Measurements from ENCODE around the gene PTX3.

PTX3 gene

GRCh38 chr3:157423337-157423736, 13.3 kb upstream of the PTX3 start:
- no peaks in the 10 kb centered on the region for H4K20me1 ChIP-seq (ENCODE audit: insufficient read depth)
- H3K36me3 ChIP-seq (ENCODE audit: insufficient read depth): no peaks in the 10 kb centered on the region
- TF ChIP-seq CTCF (conservative IDR thresholded peaks at IDR 0.05; ENCODE audit: low read depth, low read length): no peak
- no peaks in the 10 kb centered on the region for H3K27me3 ChIP-seq (ENCODE audit: insufficient read depth, low read depth)
- H3K4me3 ChIP-seq (IDR thresholded peaks at IDR 0.05; ENCODE audit: insufficient read depth, low read depth, low read length): no peak overlapping the region
- no peak overlapping the region for H2AFZ ChIP-seq (ENCODE audit: low read depth)
- H3K4me2 ChIP-seq: no peak overlapping the region
- no peak overlapping the region for H3K27ac ChIP-seq
- no peaks in the 10 kb centered on the region for H3K4me1 ChIP-seq (ENCODE audit: low read depth, poor library complexity, severe bottlenecking)
- H3K9ac ChIP-seq: no peak overlapping the region
- H3K79me2 ChIP-seq (ENCODE audit: insufficient read depth, low read depth): no peaks in the 10 kb centered on the region

- Histone ChIP-seq H3K9ac (no peak overlapping the region), H3K36me3 (ENCODE audit: insufficient read depth) (no peaks in the 10 kb centered on the region), H3K4me3 (IDR thresholded peaks at IDR 0.05; ENCODE audit: insufficient read depth, low read depth, low read length) (no peak overlapping the region), H3K4me1 (ENCODE audit: low read depth, poor library complexity, severe bottlenecking) (no peaks in the 10 kb centered on the region), H4K20me1 (ENCODE audit: insufficient read depth) (no peaks in the 10 kb centered on the region), H2AFZ (ENCODE audit: low read depth) (no peak overlapping the region), H3K79me2 (ENCODE audit: insufficient read depth, low read depth) (no peaks in the 10 kb centered on the region), H3K27me3 (ENCODE audit: insufficient read depth, low read depth) (no peaks in the 10 kb centered on the region), H3K27ac (no peak overlapping the region), H3K4me2 (no peak overlapping the region)
- TF ChIP-seq CTCF (conservative IDR thresholded peaks at IDR 0.05; ENCODE audit: low read depth, low read length): no peak
These were observed 8.7 kb upstream of the PTX3 start for GRCh38 chr3:157427901-157428300.

- no peak overlapping the region for H3K4me2 ChIP-seq
- no peak overlapping the region for H2AFZ ChIP-seq (ENCODE audit: low read depth)
- no peaks in the 10 kb centered on the region for H3K79me2 ChIP-seq (ENCODE audit: insufficient read depth, low read depth)
- no peak for TF ChIP-seq CTCF (conservative IDR thresholded peaks at IDR 0.05; ENCODE audit: low read depth, low read length)
- H3K4me3 ChIP-seq (IDR thresholded peaks at IDR 0.05; ENCODE audit: insufficient read depth, low read depth, low read length): no peak overlapping the region
- no peaks in the 10 kb centered on the region for H3K4me1 ChIP-seq (ENCODE audit: low read depth, poor library complexity, severe bottlenecking)
- no peaks in the 10 kb centered on the region for H3K27me3 ChIP-seq (ENCODE audit: insufficient read depth, low read depth)
- no peaks in the 10 kb centered on the region for H3K36me3 ChIP-seq (ENCODE audit: insufficient read depth)
- H4K20me1 ChIP-seq (ENCODE audit: insufficient read depth): no peaks in the 10 kb centered on the region
- H3K9ac ChIP-seq: no peak overlapping the region
- no peak overlapping the region for H3K27ac ChIP-seq
These were observed 7.8 kb upstream of the PTX3 start for GRCh38 chr3:157428853-157429252.

- no peak overlapping the region for H3K4me2 ChIP-seq
- H3K9ac ChIP-seq: no peak overlapping the region
- no peaks in the 10 kb centered on the region for H3K4me1 ChIP-seq (ENCODE audit: low read depth, poor library complexity, severe bottlenecking)
- no peaks in the 10 kb centered on the region for H4K20me1 ChIP-seq (ENCODE audit: insufficient read depth)
- TF ChIP-seq CTCF (conservative IDR thresholded peaks at IDR 0.05; ENCODE audit: low read depth, low read length): no peak
- H3K27me3 ChIP-seq (ENCODE audit: insufficient read depth, low read depth): no peaks in the 10 kb centered on the region
- H3K4me3 ChIP-seq (IDR thresholded peaks at IDR 0.05; ENCODE audit: insufficient read depth, low read depth, low read length): no peak overlapping the region
- no peak overlapping the region for H2AFZ ChIP-seq (ENCODE audit: low read depth)
- H3K36me3 ChIP-seq (ENCODE audit: insufficient read depth): no peaks in the 10 kb centered on the region
- no peaks in the 10 kb centered on the region for H3K79me2 ChIP-seq (ENCODE audit: insufficient read depth, low read depth)
- H3K27ac ChIP-seq: no peak overlapping the region
These were observed 6.9 kb upstream of the PTX3 start for GRCh38 chr3:157429708-157430107.
